Suppressor macrophage (primary cell): ENCODE measurements around the gene POLR1H.

Experiments
- DNase-seq, 4 experiments: peaks; one replicate each; pipeline ENCODE4 v3.0.0-alpha.2; 2020 to 2022

Gene POLR1H

DNA sequence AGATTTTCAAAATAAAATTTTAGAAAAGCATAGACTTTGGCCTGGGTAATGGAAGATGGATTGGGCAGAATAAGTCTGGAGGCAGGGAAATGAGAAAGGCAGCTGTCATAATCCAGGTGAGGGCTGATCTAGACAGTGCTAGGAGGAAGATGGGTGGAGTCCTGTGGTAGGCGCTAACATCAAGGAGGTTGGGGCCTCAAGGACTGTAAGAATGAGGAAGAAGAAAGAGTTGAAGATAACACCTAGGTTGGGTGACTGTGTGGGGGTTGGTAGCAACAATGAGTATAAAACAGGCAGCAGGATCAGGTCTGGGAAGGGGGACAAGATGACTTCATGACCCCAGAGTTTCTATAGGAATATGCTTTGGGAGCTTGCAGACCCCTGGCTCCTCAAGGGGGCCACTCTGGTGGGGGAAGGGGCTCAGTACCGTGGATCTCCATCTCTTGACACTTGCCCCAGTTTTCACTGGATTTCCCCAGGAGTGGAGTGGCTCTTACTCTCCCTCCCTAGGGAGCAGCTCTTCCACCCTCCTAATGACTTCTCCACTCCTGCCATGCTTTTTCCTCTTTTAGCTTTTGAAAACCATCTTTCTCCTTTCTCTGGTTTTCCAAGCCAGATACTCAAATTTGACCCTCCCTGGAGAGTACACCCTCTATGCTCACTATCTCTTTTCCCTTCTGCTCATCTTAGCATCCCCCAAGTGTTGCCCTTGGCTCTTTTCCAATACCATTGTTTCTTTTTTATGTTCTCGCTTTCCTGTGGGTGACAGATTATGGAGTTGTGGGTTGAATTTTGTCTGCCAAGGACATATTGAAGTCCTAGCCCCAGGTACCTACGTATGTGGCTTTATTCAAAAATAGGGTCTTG is 37.1 kb downstream of the POLR1H start:
- DNase-seq: no peak

DNA sequence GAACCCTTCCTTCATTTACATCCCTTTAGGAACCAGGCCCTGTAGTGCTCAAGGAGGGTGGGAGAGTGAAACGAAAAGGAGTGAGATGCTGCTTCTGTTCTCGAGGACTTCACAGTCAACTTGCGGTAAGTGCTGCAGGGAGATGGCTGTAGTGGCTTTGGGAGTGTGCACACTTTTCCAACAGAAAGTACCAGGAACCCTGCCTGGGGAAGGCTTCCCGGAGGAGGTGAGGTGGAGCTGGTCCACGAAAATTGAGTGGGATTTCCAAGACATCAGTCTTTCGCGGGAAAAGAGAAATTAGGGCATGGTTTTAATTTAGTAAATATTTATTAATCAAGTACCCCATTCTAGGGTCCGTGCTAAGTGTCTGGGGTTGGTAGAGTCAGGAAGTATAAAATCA is 39.1 kb downstream of the POLR1H start:
- DNase-seq: no peak

- DNase-seq: peak in 3 of 4 experiments; percentile 34 to 57 (median 48)
Measured at GRCh38 chr6:30100585-30101443, 39.7 kb downstream of the POLR1H start.

GRCh38 chr6:30101444-30102413 is 40.7 kb downstream of the POLR1H start:
- peak; percentile 91 to 96 (median 94) for DNase-seq

DNA sequence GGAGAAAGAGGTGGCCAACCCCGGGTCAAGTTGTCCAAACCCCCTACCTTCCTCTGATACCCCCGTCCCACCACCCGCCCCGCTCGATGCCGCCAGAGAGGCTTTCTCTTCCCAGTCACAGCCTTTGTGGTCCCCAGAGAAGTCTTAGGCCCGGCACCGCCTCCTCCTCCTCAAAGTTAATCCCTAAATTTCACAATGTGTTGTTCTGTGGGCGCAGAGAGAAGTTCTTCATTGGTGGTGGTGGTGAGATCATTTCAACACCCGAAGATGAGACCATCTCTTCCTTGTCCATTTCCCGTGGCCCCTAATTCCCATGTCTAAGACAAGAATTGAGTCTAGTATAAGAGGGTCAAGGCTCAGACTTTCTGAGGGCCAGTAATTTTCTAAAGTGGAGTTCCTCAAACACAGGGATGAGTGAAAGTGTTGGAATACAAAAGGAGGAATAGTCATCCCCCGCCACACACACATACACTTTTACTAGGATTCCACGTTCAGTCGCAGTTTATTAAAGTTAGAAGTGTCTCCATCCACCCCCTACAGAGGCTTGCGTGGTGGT is 41.4 kb downstream of the POLR1H start:
- DNase-seq: peak; percentile 78 to 88 (median 83)

DNA sequence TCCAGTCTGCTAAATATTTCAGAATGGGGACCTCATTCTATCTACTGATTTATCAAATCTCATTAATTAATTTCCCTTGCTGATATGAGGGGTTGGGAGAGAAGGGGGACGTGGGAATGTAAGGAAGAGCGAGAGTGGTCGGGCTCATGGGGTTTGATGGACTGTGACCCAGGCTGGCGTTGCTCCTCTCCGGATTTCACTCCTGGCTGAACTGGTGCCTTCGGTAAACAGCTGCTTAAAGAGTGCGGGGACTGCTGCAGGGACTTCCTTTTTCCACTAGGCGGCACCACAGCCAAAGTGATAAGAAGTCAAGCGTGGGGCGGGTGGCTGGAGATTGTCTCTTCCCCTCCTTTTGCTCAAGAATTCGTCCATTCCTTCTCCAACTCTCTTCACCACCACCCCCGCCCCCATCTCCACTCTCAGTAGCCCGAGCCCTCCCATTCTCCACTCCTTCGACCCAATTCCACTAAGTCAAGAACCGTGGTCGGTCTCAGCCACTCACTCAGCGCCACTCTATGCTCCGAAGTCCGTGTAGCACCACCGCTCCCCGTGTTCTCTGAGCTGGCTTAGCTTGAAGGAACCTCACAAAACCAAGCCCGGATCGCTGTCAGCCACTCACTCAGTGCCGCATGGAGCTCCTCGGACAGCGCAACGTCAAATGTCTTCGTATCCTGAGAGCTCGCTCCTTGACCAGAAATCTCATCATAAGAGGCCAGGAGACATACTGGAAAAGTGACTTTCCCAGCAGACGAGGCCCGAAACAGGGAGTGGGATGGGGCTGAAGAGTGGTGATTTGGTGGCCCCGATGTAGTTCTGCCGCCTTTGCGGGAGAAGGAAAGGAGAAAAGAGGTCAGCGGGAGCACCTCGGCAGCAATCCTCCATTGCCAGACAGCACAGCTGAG is 42.2 kb downstream of the POLR1H start:
- DNase-seq: peak; percentile 90 to 94 (median 90)

DNA sequence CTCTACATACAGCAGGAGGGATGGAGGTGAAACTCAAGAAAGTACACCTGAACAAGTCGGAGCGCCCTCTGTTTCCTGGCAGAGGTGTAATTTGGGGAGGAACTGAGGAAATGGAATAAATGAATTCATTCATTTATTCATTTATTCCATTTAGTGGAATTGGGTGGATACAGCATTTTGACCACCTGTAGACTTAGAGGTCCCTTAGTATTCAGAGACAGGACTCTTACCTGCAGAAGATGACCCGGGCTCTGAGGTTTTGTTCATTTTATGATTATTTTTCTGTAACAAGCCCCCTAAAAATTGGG is 42.8 kb downstream of the POLR1H start:
- no peak for DNase-seq

GRCh38 chr6:30104661-30105060 is 43.6 kb downstream of the POLR1H start:
- no peak for DNase-seq

DNA sequence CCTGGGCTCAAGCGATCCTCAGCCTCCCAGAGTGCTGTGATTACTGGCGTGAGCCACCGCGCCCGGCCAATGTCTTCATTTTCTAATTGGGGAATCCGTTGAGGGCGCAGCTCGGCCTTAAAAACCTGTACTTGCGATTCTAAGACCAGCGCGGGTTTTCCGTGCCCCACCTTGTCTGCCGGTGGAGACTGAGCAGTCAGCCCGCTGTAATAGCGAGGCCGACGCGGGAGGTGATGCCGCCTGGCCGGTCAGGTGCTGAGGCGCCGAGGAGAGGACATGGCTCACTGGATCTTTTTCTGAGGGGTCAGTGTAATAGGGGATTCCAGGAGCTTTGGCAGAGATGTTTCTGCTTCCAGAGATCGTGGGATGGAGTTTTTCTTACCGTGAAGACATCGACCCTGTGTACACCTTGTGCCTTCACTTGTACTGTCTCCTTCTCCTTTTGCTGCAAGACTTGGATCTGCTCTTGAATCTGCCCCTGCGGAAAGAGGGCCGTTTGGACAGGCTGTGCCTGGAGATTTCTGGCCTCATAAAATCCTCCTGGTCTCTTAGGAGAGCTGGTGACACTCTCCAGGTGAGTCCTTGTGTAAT is 50.3 kb downstream of the POLR1H start:
- DNase-seq: no peak

- peak in 3 of 4 experiments; percentile 57 to 65 (median 60) for DNase-seq
Measured at GRCh38 chr6:30112402-30112994, 51.4 kb downstream of the POLR1H start.

DNA sequence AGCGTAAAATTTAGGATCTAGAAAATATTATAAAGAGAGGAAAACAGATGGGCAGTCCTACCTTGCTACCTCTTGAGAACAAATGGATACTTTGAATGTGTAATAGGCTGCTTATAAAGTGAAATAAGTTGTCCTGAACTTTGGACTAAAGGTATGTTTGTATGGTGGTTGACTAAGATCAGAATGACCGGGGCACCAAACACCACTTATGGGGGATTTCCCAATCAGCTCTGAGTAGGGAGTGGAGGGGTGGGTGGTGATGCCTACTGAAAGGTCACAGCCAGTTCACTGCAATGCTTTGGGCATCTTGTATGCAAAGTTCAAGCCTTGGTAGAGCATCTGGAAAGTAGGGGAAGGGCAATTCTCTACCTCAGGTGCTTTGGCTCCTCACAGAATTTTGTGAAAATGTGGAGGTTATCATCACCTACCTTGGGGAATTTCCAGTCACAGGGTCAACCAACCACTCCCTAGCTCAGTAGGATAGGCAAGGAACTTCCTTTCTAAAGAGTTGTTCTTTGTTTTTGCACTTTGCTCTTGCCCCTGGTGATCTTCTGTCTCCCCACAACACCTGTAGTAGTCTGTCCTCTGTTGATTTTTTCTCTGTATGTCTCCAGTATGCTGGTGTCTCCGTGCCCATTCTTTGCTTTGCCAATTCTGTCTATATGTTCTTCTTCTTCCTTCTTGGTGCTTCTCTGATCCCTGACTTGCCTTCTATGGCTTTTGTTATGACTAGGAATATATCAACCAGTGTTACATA is 52.1 kb downstream of the POLR1H start, which contains the start of gene TRIM31:
Gene TRIM31, minus strand, starts transcription at position 88 of the 757 bp plus-strand sequence. CDS start 285 bp downstream, outside the sequence.
- DNase-seq: peak in 3 of 4 experiments; percentile 45 to 62 (median 56)

GRCh38 chr6:30113841-30114240 is 52.8 kb downstream of the POLR1H start:
- DNase-seq: no peak
